Measurements from ENCODE around the gene KIAA0408.

DNA sequence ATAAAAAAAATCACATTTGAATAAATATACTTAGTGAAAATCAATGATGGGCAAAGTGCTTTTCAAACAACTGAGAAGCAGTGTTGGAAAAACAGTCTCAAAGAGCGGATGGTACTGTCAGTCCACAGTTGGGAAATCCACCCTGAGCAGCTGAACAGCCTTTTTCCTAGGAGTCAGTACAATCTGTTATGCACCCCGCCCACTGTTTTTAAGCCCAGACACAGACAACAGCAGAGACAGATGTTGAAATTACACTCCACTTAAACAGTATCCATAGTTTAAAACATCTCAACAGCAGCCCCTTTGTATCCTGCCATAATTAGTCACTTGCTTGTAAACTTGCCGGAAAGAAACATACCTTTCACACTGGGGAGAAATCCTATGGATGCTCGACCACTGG lies 372 bp downstream of the KIAA0408 start:
- TF ChIP-seq, protein P1, sequence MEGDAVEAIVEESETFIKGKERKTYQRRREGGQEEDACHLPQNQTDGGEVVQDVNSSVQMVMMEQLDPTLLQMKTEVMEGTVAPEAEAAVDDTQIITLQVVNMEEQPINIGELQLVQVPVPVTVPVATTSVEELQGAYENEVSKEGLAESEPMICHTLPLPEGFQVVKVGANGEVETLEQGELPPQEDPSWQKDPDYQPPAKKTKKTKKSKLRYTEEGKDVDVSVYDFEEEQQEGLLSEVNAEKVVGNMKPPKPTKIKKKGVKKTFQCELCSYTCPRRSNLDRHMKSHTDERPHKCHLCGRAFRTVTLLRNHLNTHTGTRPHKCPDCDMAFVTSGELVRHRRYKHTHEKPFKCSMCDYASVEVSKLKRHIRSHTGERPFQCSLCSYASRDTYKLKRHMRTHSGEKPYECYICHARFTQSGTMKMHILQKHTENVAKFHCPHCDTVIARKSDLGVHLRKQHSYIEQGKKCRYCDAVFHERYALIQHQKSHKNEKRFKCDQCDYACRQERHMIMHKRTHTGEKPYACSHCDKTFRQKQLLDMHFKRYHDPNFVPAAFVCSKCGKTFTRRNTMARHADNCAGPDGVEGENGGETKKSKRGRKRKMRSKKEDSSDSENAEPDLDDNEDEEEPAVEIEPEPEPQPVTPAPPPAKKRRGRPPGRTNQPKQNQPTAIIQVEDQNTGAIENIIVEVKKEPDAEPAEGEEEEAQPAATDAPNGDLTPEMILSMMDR (conservative IDR thresholded peaks at IDR 0.05; ENCODE audit: low read depth, low read length) = no peak
- no peak for TF ChIP-seq EZH2 (IDR thresholded peaks at IDR 0.05; ENCODE audit: borderline replicate concordance, low read depth, low read length, poor library complexity, severe bottlenecking)
